RWPE2 (cell line): ENCODE data around the gene NKAIN2.
"Not testable (repeated sequence)": the region's sequence is repeated elsewhere in the genome, so short reads cannot be mapped to it uniquely, and the experiment has no call there.

Experiments used
- ATAC-seq: fragments of 200-7000 bp; cut with Tn5 transposase; 3 replicates; pipeline ENCODE4 v1.9.1; 2021; ENCODE audit warnings: low read depth
- DNase-seq: peaks from one replicate; pipeline ENCODE4 v3.0.0-alpha.2; 2020; ENCODE audit warnings: low spot score
- H3K27ac ChIP-seq: fragments of 450-650 bp; 2 replicates; pipeline ENCODE4 v1.5.1; 2017; ENCODE audit warnings: mild to moderate bottlenecking; ENCODE audit not compliant: poor library complexity, severe bottlenecking
- H3K27me3 ChIP-seq: fragments of 250-450 bp; sonication (Bioruptor Pico); 2 replicates; pipeline ENCODE4 v1.5.1; 2021; ENCODE audit warnings: mild to moderate bottlenecking, moderate library complexity; ENCODE audit not compliant: insufficient read depth, poor library complexity, severe bottlenecking
- H3K36me3 ChIP-seq: fragments of 250-450 bp; sonication (Bioruptor Pico); 2 replicates; pipeline ENCODE4 v1.5.1; 2020; ENCODE audit warnings: low read depth, mild to moderate bottlenecking, moderate library complexity
- H3K4me1 ChIP-seq: fragments of 250-450 bp; sonication (Bioruptor Pico); 2 replicates; pipeline ENCODE4 v1.5.1; 2021; ENCODE audit warnings: mild to moderate bottlenecking, moderate library complexity; ENCODE audit not compliant: insufficient read depth, poor library complexity, severe bottlenecking
- H3K4me3 ChIP-seq: fragments of 250-450 bp; sonication (Bioruptor Pico); 2 replicates; pipeline ENCODE4 v1.5.1; 2021; ENCODE audit warnings: mild to moderate bottlenecking, moderate library complexity; ENCODE audit not compliant: severe bottlenecking
- H3K9me3 ChIP-seq: fragments of 250-450 bp; sonication (Bioruptor Pico); 2 replicates; pipeline ENCODE4 v1.5.1; 2021; ENCODE audit warnings: mild to moderate bottlenecking, moderate library complexity; ENCODE audit not compliant: severe bottlenecking
- CTCF ChIP-seq: fragments of 450-650 bp; IDR thresholded peaks from one replicate; pipeline ENCODE4 v1.5.1; 2017; ENCODE audit warnings: mild to moderate bottlenecking, moderate library complexity; ENCODE audit not compliant: poor library complexity, severe bottlenecking

Gene NKAIN2

GRCh38 chr6:124719913-124720312 lies 916.2 kb downstream of the NKAIN2 start:
- no peaks in the 10 kb centered on the region for H3K36me3 ChIP-seq
- ATAC-seq (no peak), DNase-seq (no peak)
- no peaks in the 10 kb centered on the region for H3K4me1 ChIP-seq
- no peaks in the 10 kb centered on the region for H3K27me3 ChIP-seq
- no peak for TF ChIP-seq CTCF
- H3K4me3 ChIP-seq: no peak overlapping the region
- H3K27ac ChIP-seq: no peak overlapping the region
- H3K9me3 ChIP-seq: no peaks in the 10 kb centered on the region

- H3K36me3 ChIP-seq: no peaks in the 10 kb centered on the region
- H3K9me3 ChIP-seq: no peaks in the 10 kb centered on the region
- H3K4me3 ChIP-seq: no peak overlapping the region
- H3K4me1 ChIP-seq: no peaks in the 10 kb centered on the region
- no peaks in the 10 kb centered on the region for H3K27me3 ChIP-seq
- no peak for TF ChIP-seq CTCF
- no peak overlapping the region for H3K27ac ChIP-seq
- DNase-seq: no peak
- no peak for ATAC-seq
Measured at GRCh38 chr6:124721331-124721730, 917.7 kb downstream of the NKAIN2 start.

GRCh38 chr6:124722141-124722878 lies 918.6 kb downstream of the NKAIN2 start:
- Histone ChIP-seq H3K27ac (no peak overlapping the region), H3K36me3 (no peaks in the 10 kb centered on the region), H3K9me3 (no peaks in the 10 kb centered on the region), H3K27me3 (no peaks in the 10 kb centered on the region), H3K4me1 (no peaks in the 10 kb centered on the region), H3K4me3 (no peak overlapping the region)
- TF ChIP-seq CTCF: no peak
- DNase-seq (no peak), ATAC-seq (no peak)

- no peak for TF ChIP-seq CTCF
- Histone ChIP-seq H3K27me3 (no peaks in the 10 kb centered on the region), H3K9me3 (no peaks in the 10 kb centered on the region), H3K27ac (no peak overlapping the region), H3K4me3 (no peak overlapping the region), H3K36me3 (no peaks in the 10 kb centered on the region), H3K4me1 (no peaks in the 10 kb centered on the region)
- ATAC-seq (no peak), DNase-seq (no peak)
Measured at GRCh38 chr6:124723671-124724070, 920.0 kb downstream of the NKAIN2 start.

GRCh38 chr6:124737804-124738203 lies 934.1 kb downstream of the NKAIN2 start:
- DNase-seq, ATAC-seq, H3K27me3 ChIP-seq, H3K9me3 ChIP-seq, H3K4me3 ChIP-seq, H3K36me3 ChIP-seq, H3K27ac ChIP-seq: not testable (repeated sequence)
- peaks cover 28% of the 10 kb centered on the region for H3K4me1 ChIP-seq
